DOHH2 (cell line): Measurements from ENCODE around the gene MAN2B2.

Experiments
- EZH2phosphoT487 ChIP-seq: fragments of 200-600 bp; sonication (generic); IDR thresholded peaks from 2 replicates; pipeline ENCODE4 v1.6.1; 2017; ENCODE audit warnings: borderline replicate concordance, mild to moderate bottlenecking, antibody characterized with exemption, low read length, moderate library complexity, mixed read lengths
- TF ChIP-seq, protein P1 (sequence below): fragments of 200-600 bp; sonication (generic); IDR thresholded peaks from one replicate; pipeline ENCODE4 v1.5.1; 2014; ENCODE audit warnings: antibody characterized with exemption, mild to moderate bottlenecking, low read depth, low read length; ENCODE audit not compliant: poor library complexity, severe bottlenecking

DNA sequence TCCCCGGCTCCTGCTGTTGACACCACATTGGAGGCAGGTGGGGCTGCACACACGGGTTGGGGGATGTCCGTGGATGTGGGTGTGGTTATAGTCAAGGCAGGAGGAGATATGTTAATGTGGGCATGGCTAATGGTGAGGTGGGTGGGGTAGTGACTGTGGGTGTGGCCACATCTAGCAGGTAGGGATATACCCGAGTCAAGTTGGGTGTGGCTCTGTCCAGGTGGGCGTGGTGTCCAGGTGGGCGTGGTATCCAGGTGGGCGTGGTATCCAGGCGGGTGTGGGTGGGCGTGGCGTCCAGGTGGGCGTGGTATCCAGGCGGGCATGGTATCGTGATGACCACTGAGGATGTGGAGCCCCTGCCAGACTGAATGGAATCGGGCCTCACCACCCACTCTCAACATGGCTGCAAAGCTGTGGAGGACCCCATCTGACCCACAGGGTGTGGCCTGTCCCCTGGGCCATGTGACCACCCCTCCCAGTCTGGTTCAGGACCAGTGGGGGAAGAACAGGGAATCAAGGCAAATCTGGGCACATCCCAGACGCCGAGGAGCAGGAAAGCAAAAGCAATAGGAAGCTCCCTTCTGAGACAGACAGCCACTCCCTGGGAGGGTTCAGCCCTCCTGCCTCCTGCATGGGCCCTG, 21.0 kb downstream of the MAN2B2 start:
- no peak for TF ChIP-seq EZH2phosphoT487
- TF ChIP-seq, protein P1, sequence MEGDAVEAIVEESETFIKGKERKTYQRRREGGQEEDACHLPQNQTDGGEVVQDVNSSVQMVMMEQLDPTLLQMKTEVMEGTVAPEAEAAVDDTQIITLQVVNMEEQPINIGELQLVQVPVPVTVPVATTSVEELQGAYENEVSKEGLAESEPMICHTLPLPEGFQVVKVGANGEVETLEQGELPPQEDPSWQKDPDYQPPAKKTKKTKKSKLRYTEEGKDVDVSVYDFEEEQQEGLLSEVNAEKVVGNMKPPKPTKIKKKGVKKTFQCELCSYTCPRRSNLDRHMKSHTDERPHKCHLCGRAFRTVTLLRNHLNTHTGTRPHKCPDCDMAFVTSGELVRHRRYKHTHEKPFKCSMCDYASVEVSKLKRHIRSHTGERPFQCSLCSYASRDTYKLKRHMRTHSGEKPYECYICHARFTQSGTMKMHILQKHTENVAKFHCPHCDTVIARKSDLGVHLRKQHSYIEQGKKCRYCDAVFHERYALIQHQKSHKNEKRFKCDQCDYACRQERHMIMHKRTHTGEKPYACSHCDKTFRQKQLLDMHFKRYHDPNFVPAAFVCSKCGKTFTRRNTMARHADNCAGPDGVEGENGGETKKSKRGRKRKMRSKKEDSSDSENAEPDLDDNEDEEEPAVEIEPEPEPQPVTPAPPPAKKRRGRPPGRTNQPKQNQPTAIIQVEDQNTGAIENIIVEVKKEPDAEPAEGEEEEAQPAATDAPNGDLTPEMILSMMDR, result no peak
